ENCODE results near the gene BCAS3.
"Not testable (repeated sequence)": the region's sequence is repeated elsewhere in the genome, so short reads cannot be mapped to it uniquely, and the experiment has no call there.

Gene BCAS3

GRCh38 chr17:60804831-60805230 lies 127.2 kb downstream of the BCAS3 start:
- no peak for DNase-seq

GRCh38 chr17:60809421-60809820 lies 131.8 kb downstream of the BCAS3 start:
- no peak for DNase-seq

GRCh38 chr17:60814941-60815340 lies 137.3 kb downstream of the BCAS3 start:
- not testable (repeated sequence) for DNase-seq

GRCh38 chr17:60817192-60817591 lies 139.5 kb downstream of the BCAS3 start:
- DNase-seq: no peak

- no peak for DNase-seq
Observed at GRCh38 chr17:60819447-60820130, 141.9 kb downstream of the BCAS3 start.

GRCh38 chr17:60823515-60823914 lies 145.9 kb downstream of the BCAS3 start:
- no peak for DNase-seq

GRCh38 chr17:60825351-60825750 lies 147.7 kb downstream of the BCAS3 start:
- no peak for DNase-seq

- DNase-seq: no peak
Observed at GRCh38 chr17:60827943-60828342, 150.3 kb downstream of the BCAS3 start.

- peak; percentile 80 for DNase-seq
Observed at GRCh38 chr17:60832151-60832585, 154.5 kb downstream of the BCAS3 start.

- DNase-seq: no peak
Observed at GRCh38 chr17:60832631-60833030, 155.0 kb downstream of the BCAS3 start.

GRCh38 chr17:60840456-60840855 lies 162.8 kb downstream of the BCAS3 start:
- DNase-seq: no peak

GRCh38 chr17:60845012-60845411 lies 167.4 kb downstream of the BCAS3 start:
- DNase-seq: no peak

GRCh38 chr17:60846175-60846574 lies 168.5 kb downstream of the BCAS3 start:
- DNase-seq: no peak

- no peak for DNase-seq
Observed at GRCh38 chr17:60851181-60851580, 173.5 kb downstream of the BCAS3 start.

GRCh38 chr17:60857556-60858080 lies 180.0 kb downstream of the BCAS3 start:
- DNase-seq: peak; percentile 91

GRCh38 chr17:60862482-60862881 lies 184.8 kb downstream of the BCAS3 start:
- no peak for DNase-seq

- DNase-seq: no peak
Observed at GRCh38 chr17:60863892-60864707, 186.4 kb downstream of the BCAS3 start.

GRCh38 chr17:60864708-60865005 lies 187.0 kb downstream of the BCAS3 start:
- DNase-seq: no peak

- DNase-seq: no peak
Observed at GRCh38 chr17:60874772-60875171, 197.1 kb downstream of the BCAS3 start.

GRCh38 chr17:60886731-60887613 lies 209.3 kb downstream of the BCAS3 start:
- not testable (repeated sequence) for DNase-seq

- DNase-seq: no peak
Observed at GRCh38 chr17:60887614-60888028, 210.0 kb downstream of the BCAS3 start.

- no peak for DNase-seq
Observed at GRCh38 chr17:60888812-60889709, 211.4 kb downstream of the BCAS3 start.

Measured in eye (tissue), 1 donor.